ENCODE measurements around the gene RHPN2.

- TF ChIP-seq SP2 (IDR thresholded peaks at IDR 0.05; ENCODE audit: low read length), result no peak
- no peak for TF ChIP-seq RNF2 (IDR thresholded peaks at IDR 0.05; ENCODE audit: borderline replicate concordance, low read depth, low read length, missing control alignments, poor library complexity, severe bottlenecking)
- no peak for TF ChIP-seq CTCF (IDR thresholded peaks at IDR 0.05; ENCODE audit: control extremely low read depth in 1 of 3, insufficient read depth in 1 of 3, low read depth in 1 of 3, low read length in 3 of 3)
- no peak for TF ChIP-seq SIN3A (conservative IDR thresholded peaks at IDR 0.05 in 1 of 2, IDR thresholded peaks at IDR 0.05 in 1 of 2; ENCODE audit: low read depth in 1 of 2, low read length in 2 of 2)
- no peak for TF ChIP-seq CHD1 (IDR thresholded peaks at IDR 0.05; ENCODE audit: low read depth, low read length)
- TF ChIP-seq JUND (IDR thresholded peaks at IDR 0.05; ENCODE audit: low read length), result no peak
- no peak for TF ChIP-seq POLR2A (IDR thresholded peaks at IDR 0.05; ENCODE audit: control extremely low read depth in 1 of 2, low read depth in 2 of 2, low read length in 2 of 2)
- no peak for TF ChIP-seq HDAC2 (IDR thresholded peaks at IDR 0.05; ENCODE audit: borderline replicate concordance in 1 of 2, low read depth in 2 of 2, low read length in 2 of 2)
- no peak for TF ChIP-seq CEBPB (IDR thresholded peaks at IDR 0.05; ENCODE audit: low read depth, low read length)
- no peak for TF ChIP-seq SP1 (IDR thresholded peaks at IDR 0.05; ENCODE audit: low read depth, low read length)
- no peak for TF ChIP-seq TAF1 (IDR thresholded peaks at IDR 0.05; ENCODE audit: low read depth, low read length)
Measured at GRCh38 chr19:33048806-33049676, 15.6 kb downstream of the RHPN2 start.
